Stimulated activated CD8-positive, alpha-beta memory T cell treated with anti-CD3 and anti-CD28 coated beads, Interleukin-12 subunit alpha, Interleukin-12 subunit beta, amount 100 ng/mL, for 24 hours (primary cell): ENCODE measurements around the gene BANP.
"Not testable (repeated sequence)": the region's sequence is repeated elsewhere in the genome, so short reads cannot be mapped to it uniquely, and the experiment has no call there.

Experiments used
- DNase-seq: peaks from one replicate; pipeline ENCODE4 v3.0.0-alpha.2; 2020; ENCODE audit errors: extremely low read depth

The BANP gene

DNA sequence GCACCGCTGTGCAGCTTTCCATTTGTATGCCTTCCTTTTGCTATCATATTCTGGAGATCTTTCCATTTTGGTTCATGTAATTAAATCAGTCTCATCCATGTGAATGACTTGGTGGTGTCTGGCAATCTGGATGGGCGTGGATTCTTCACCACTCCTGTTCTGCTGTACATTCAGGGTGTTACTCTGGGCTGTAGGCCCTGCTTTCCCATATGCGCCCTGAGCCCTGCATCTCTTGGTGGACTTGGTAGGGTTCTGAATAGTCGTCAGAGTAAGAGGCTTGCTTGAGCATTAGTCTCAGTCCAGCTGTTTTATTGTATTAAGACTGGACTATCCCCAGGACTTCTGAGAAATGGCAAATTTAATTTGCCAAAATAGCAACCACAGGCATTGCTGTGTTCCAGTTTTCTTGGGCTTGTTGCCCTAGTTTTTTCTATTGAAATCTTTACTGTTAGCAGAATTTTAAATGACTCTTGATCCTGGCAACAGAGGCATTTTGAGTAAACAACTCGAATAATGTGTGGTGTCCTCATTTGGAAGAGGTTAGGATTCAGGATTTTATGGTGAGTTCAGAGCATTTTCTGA, 14.9 kb downstream of the BANP start:
- DNase-seq: no peak

DNA sequence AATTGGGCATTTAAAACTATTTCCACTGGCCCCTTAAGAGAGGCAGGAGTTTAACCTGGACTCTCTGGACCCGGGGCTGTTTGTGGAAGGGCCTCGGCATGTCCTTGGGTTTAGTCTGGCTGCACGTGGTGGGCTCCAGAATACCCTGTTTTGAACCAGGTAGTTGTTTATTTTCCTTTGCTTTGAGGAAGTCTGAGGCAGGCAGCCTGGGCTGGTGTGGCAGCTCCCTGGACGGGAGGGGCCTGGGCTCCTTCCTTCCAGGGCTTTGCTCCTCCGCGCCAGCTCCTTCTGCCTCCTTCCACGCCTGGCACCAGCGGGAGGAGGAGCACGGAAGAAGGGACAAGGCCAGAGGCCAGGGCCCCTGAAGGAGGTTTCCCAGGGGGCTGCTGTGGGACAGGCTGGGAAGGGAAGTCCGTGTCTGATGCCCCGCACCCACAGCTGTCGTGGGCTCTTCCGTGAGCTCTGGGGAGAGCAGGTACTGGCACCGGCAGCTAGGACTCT, 15.5 kb downstream of the BANP start:
- no peak for DNase-seq

DNA sequence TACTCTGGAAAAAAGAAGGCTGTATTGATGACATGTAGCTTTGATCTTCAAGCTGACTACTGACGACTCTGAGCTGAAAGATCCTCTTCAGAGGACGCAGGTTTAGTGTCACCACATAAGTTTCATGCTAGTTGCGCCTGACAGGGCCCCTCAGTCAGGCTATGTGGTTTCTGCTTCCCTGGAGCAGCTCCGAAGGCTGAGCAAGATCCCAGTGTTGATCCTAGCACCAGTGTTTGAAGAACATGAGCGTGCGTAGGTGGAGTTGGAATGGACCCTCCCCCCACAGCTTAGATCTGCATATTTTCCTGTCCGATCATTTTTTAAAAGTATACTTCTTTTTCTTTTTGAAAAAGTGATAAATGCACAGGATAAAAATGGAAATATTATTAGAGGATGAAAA, 17.3 kb downstream of the BANP start:
- DNase-seq: no peak

DNA sequence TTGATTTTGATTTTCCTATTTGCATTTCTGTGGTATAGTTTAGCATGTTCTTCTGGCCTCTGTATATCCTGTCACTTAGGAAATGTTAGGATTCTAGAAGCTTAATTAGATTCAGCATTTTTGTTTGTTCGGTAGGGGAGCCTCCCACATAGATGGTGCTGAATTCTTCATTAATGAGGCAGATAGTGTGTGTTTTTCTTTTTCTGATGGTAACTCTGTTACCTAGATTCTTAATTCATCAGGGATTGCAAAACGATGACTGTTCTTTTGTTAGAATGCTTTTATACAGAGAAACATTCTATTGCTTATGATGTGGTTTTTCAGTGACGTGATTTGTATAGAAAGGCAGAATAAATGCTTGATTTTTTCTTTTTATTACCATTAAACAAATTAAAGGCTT, 19.0 kb downstream of the BANP start:
- DNase-seq: no peak

DNA sequence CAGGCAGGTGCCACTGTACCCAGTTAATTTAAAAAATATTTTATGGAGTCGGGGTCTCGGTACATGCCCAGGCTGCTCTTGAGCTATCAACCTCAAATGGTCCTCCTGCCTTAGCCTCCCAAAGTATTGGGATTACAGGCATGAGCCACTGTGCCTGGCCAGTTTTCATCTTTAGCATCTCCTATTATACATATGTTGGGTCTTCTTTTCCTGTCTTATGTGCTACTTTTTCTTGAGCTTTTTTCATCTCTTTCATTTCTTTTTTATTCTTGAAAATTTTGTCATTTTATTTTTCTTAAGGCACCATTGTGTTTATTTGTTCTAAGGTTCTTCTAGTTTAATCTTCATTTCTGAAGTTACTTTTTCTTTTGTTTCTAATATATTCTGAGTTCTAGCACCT, 20.7 kb downstream of the BANP start:
- DNase-seq: no peak

DNA sequence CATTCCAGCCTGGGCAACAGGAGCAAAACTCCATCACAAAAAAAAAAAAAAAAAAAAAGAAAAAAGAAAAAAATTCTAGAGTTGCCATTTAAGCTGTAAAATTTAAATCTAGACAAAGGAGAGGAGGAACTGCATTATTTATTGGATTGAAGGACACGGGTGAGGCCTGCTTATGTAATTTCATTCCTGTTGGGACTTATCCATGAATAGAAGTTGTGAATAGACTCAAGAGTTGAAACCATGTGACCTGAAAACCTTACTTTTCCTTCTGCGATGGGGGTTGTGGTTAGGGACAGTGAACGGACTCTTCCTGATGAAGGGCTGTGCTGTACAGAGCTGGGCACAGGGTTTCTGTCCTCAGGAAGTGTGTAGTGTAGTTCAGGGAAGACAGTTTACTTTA, 22.5 kb downstream of the BANP start:
- DNase-seq: no peak

DNA sequence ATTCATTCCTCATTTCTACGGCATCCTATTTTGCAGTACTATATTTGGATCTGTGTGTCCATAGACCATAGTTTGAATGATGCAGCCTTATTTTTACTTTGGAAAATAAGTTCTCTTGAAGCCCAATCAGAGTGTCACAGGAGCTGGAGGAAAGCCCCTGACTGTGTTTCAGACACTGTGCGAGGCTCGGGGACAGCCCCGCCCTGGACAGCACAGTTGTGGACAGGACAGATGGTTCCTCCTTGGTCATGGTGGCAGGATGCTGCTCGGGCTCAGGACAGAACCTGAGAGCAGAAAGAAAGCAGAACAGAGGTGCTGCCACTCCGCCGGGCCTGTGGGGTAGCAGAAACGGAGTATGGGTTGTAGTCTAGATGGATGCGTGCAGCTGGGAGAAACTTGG, 22.9 kb downstream of the BANP start:
- DNase-seq: no peak

DNA sequence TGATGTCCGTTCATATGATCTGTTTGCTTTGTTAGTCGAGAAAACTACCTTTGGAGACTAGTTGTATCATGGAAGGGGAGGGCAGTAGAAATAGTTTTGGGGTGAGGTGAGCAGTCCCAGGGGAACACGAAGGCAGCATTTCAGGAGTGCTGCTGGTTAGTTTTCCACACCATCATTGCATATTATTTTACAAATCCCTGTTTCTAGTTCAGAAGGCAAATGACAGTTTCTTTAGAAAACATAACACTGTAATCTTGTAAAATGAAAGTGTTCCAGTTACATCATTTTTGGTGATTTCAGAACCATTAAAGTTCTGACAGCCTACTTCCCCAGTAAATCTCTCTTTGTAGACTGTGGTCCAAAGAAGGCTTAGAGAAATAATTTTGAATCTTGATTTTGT, 25.4 kb downstream of the BANP start:
- DNase-seq: no peak

DNA sequence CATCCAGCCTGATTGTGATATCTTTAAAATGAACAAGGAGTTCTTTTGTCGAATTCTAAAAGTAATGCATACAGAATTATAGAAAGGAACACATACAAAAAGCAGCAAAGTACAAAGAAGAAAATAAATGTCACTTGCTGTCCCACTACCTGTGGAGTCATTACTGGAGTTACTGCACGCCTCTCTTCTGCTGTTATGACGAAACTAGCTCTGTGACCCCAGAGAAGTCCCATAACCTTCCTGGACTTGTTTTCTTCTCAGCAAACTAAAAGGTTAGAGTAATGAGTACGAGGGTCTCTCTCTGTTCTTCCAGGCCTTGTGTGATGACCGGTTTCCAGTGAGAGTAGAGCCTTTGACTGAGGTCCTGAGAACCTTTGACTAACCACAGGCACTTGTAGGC, 26.9 kb downstream of the BANP start:
- no peak for DNase-seq

DNA sequence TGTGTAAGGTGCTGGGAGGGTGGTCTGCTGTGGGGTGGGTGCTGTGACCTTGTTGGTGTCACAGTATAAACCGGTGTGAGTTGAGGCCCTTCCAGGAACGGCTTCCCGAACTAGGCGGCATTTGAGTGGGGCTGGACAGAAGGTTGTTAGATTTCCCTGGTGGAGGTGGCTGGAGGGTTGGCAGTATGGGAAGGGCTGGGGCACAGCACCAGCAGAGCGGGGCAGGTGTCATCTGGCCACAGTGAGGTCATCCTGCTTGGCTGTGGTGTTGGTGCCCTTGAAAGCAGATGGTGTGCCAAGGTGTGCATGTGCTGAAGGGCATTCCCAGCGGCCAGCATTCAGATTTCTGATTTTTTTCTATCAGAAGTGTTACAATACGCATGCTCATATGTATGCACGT, 28.1 kb downstream of the BANP start:
- DNase-seq: no peak

DNA sequence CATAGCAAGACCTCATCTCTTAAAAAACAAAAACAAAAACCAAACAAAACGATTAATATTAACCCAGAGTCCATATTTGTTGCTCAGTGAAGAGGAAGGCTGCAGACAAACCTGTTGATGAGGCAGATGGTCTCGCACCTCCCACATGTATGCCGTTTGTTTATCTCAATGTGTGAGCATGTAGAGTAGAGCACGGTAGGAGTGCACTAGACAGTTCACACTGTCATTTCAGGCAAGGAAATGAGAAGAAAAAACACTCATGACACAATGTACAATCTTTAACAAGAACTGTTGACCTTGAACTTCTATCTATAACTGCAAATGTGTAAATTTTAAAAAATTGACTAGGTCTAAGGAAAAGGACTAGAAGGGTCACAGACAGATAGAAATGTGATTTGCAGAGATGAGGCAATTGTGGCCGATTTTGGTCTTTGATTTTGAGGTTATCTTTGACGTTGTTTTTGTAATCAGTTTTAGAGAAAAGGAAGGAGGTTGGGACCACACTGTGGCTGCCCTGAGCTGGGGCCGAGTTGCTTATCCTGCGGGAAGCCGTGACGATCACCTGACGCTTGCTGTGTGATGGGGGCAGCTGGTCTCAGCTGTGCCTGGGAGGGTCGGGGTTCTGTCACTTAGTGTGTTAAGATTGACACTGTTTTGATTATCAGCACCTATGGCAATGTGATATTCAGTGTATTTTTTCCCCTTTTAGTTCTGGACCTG, 28.8 kb downstream of the BANP start:
- DNase-seq: not testable (repeated sequence)

DNA sequence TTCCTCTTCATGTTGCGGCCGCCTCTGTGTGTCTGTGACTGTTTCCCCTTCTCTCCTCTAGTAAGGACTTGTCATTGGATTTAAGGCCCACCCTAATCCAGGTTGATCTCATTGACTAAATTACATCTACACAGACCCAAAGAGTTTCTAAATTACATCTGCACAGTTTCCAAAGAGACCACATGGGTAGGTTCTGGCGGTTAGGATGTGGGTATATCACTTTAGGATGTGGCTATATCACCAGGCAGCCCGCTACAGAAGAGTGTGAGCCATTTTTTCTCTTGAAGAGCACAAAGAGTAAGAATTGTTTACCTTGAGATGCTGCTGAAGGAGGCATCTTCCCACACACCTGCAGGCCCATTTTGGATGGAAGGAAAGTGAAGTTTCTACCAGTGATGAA, 30.1 kb downstream of the BANP start:
- DNase-seq: not testable (repeated sequence)

DNA sequence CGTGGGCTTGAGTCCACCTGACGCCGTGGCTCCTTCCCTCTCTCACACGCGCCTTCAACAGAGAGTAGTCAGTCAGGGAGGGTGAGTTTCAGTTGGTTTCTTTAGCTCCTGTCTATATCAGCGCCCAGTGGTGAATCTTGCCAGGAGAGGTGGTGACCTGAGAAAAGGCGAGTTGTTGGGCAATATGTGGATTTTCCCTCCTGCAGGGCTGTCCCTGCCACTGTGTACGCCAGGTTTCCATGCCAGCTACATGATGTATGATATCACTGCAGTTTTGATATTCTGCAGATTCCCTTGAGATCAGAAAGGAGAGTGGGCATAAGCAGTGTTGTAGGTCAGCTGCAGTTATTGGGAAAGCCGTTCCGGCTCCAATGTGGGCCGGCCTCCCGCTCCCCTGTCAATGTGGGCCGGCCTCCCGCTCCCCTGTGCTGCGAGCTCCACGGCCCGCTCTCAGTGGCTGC, 31.4 kb downstream of the BANP start:
- no peak for DNase-seq

DNA sequence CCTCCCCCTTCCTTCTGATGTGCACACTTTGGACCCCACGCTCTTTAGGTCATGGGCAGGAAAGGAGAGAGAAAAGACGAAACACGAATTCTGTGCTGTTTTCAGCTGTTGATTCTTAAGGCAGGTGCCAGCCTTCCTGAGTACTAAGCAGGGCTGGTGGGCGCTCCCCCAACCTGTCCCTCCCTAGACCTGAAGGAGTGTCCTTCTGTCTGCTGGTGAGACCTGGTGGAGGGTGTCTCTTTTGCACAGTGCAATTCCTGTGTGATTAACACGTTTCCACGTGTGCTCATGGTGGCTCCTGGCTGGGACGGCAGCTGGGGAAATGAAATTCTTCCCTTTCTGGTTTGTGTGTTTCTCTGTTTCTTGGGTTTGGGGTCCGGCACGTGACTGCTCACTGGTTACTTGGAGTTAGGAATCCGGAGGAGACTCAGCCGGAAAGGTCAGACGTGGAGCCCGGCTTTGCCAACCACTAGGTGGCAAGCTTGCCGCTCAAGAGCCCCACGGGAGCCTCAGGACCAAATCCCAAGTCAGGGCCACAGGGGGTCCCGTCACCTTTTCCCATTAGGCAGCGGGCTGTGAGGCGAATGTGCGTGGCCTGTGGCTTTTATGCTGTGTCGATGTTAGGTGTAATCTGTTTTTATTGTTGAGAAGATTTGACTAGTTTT, 32.0 kb downstream of the BANP start:
- DNase-seq: not testable (repeated sequence)

DNA sequence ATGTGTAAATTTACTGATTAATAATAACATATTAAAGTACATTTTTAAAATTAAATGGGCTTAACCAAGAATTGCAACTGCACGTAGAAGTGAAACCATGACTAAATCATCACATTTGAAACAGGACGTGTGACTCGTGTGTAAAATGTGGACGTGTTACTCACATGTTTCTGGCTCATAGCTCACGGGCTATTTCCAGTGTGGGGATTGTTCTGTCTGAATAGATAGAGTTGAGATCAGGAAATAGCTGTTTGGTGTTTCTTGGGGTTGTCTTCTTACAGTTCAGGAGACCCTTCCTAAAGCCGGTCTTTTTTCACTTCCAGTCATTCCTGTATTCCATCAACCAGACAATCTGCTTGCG, 32.5 kb downstream of the BANP start:
- DNase-seq: not testable (repeated sequence)

DNA sequence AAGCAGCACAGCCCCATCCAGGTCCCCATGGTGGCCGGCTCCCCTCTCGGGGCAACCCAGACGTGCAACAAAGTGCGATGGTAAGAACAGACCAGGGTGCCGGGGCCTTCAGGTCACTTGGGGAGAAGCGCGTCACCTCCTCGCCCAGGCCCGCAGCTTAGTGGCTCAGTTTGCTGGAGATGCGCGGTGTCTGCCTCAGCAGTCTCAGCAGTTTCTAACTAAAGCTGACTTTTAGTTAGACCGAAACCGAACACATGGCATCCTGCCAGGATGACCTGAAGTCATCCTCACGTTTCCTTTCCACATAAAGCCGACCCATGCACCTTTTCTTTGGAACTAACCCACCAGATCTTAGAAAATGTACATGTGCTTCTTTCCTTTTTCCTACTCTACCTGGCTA, 32.9 kb downstream of the BANP start:
- DNase-seq: not testable (repeated sequence)

DNA sequence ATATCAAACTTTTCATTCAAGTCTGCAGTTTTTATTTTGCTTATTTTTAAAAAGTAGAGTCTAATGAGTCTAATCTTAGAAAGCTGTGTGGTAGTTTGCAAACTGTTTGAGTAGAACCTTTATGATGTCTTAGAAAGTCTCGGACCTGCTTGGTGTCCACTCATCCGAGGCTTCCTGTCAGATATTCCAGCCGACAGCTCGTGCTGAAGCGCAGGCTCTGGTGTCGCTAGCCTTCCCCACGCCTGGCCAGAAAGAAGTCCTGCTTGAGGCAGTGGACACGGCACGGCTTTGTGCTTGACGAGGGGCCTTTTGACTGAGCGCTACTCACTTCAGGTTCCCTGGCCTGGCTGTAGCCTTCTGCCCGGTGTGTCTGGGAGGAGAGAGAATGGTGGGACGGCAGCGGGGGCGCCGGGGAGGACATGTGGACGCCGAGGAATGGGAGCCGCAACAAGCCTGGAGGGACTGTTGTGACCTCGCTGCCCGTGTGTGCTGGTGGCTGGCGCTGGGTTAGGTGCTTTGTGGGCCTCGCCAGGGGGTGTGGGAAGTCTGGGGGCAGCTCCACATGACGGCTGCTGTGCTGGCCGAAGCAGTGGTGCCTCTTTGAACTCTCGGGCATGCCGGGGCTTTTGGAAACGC, 33.5 kb downstream of the BANP start:
- DNase-seq: no peak

DNA sequence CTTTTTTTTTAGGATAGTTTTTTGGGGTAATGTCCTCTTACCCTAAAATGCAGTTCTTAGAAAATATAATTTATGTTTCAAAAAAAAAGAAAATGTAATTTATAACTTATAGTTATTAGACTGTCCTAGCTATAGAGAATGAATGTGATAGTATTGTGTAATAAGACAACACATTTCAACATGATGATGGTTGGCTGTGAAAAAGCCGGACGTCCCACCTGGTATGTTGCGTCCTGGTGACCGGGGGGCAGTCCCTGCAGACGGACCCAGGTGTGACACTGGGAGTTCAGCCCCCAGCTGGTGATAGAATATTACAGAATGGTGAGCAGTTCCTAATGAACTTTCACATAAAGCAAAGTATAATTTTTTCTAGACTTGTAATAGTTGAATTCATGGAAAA, 34.3 kb downstream of the BANP start:
- not testable (repeated sequence) for DNase-seq

DNA sequence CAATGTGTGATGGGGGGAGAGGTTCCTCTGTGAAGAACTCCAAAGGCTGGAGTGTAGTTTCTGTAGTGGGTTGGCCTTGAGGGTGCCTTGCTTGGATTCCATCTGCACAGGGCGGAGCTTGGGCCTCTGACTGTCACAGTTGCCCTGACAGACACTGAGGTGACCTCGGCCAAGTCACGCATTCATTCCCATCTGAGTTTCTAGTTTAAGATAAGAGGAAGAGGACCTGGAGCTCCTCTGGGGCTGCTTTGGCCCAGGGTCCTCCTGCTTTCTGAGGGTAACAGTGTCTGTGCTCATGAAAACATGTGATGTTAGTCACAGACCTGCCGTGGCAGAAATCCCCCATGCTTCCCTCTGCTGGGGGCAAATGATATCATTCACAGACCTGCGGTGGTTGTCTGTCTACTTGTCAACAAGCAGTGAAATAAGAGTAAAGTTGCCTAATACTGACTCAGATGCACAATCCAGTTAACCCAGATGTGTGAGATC, 35.2 kb downstream of the BANP start:
- peak; percentile 11 for DNase-seq

DNA sequence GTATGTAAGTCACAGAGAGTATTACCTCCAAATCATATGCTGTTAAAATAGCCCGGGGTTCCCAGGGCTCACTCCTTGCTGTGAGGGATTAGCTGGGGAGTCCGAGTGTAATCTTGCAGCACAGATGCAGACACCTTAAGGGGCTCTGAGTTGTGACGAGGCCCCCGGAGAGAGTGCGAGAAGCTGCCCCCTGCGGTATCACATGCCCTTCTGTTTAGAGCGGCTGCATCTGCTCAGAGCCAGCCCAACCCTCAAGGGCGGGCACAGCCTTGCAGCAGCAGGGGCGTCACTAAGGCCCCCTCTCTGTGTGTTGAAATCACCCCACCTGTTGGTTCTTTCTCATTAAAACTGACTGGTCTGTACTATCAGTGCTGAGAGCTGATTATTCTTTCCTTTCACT, 37.4 kb downstream of the BANP start:
- not testable (repeated sequence) for DNase-seq

DNA sequence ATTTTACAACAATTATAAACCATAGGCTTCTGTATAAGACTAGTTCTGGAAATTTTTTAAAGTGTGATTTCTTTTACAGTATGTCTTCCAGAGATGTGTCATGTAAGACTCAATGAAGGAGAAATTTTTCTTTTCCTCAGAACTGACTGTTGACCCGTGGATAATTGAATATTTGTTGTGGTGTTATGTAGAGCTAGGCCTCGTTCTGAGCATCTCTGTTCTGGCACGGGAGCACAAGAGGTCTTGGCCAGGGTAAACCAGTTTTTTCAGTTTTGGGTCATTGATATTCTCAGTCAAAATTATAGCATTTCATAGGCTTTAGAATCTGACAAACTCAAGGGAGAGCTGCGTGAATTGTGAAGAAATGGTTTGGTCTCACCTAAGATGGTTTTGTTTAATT, 39.0 kb downstream of the BANP start:
- DNase-seq: not testable (repeated sequence)

DNA sequence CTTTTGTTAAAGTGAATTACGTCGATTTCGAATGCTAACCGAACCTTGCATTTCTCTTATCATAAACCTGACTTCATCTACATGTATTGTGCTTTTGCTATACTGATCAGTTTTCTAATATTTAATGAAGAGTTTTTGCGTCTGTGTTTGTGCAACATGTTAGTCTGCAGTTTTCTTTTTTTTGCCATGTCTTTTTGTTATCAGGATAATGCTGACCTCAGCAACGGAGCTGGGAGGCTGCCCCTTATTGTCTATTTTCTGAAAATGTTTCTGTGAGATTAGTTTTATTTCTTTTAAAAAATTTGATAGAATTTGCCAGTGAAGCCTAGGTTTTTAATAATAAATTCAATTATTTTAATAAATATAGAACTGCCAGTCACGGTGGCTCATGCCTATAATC, 40.9 kb downstream of the BANP start:
- not testable (repeated sequence) for DNase-seq
